Neural crest cell (in vitro differentiated cells): ENCODE measurements around the gene ERC1. TPM values are rescaled to one million over a fixed set of nuclear protein-coding genes. Genes with fewer than 3 reads are reported as not detected.

Experiments used
- DNase-seq: peaks from one replicate; pipeline ENCODE4 v3.0.0; 2021; ENCODE audit warnings: low read depth, mixed read lengths, low spot score
- H3K27ac Mint-ChIP-seq: one replicate; pipeline ENCODE4 v1.8.0; 2021; ENCODE audit warnings: mild to moderate bottlenecking, mixed read lengths; ENCODE audit not compliant: unreplicated experiment
- H3K27me3 Mint-ChIP-seq: 2 replicates; pipeline ENCODE4 v1.8.0; 2021; ENCODE audit warnings: low read depth, mild to moderate bottlenecking, mixed read lengths
- H3K36me3 Mint-ChIP-seq: 2 replicates; pipeline ENCODE4 v1.8.0; 2021; ENCODE audit warnings: low read depth, mild to moderate bottlenecking, mixed read lengths
- H3K4me1 Mint-ChIP-seq: 2 replicates; pipeline ENCODE4 v1.8.0; 2021; ENCODE audit warnings: mixed read lengths
- H3K4me3 Mint-ChIP-seq: one replicate; pipeline ENCODE4 v1.8.0; 2021; ENCODE audit warnings: mild to moderate bottlenecking, mixed read lengths
- H3K9me3 Mint-ChIP-seq: 2 replicates; pipeline ENCODE4 v1.8.0; 2021; ENCODE audit warnings: mixed read lengths
- CTCF ChIP-seq: fragments of 200-600 bp; sonication (generic); conservative IDR thresholded peaks from 2 replicates; pipeline ENCODE4 v1.5.0; 2021; ENCODE audit warnings: antibody characterized with exemption, mild to moderate bottlenecking
- total RNA-seq: library from RNA; stranded (reverse); gene quantifications from 2 replicates; pipeline ENCODE4 v1.2.1, GENCODE V29; 2021

The ERC1 gene
- total RNA-seq, 1 donor from 2014 or later = 38.9 TPM

DNA sequence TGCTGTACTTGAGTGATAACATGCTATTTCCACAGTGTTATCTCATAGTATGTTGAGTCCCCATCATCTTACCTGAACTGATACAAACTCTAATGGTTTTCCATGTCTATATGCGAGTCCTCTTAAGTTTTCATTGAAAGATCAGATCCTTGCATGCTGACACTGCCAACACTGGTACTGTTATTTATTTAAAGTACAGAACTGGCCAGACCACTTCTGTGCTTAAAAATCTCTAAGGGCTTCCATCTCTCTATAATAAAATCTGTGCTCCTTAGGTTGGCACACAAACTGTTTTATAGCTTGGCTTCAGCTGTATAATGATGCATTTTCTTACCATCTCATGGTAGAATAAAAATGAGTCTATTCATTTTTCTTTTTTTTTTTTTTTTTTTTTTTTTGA, 188.1 kb downstream of the ERC1 start:
- Mint-ChIP-seq H3K4me1 (peaks cover 17% of the 10 kb centered on the region), H3K9me3 (peaks cover 8% of the 10 kb centered on the region), H3K36me3 (peaks cover 10% of the 10 kb centered on the region), H3K27ac (no peak overlapping the region), H3K27me3 (no peaks in the 10 kb centered on the region), H3K4me3 (no peak overlapping the region)
- TF ChIP-seq CTCF = no peak
- no peak for DNase-seq

DNA sequence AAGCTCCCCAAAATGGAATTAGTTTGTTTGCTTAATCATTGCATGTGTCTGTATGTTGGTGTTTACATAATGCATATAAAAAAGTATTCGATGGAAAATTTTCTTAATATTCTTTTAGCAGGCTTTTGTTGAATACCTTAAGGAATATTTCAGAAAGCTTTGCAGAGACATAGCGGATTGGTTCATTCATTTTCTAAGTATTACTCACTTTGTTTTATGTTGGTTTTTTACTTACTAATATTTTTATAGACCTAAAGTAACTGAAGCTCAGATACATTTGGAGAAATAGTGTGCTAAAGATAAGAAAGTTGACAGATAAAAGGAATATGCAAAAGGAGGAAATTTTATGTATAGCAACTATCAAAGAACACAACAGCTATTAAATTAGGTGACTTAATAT, 191.0 kb downstream of the ERC1 start:
- DNase-seq = no peak
- H3K27me3 Mint-ChIP-seq = no peaks in the 10 kb centered on the region
- H3K27ac Mint-ChIP-seq = no peak overlapping the region
- no peak for TF ChIP-seq CTCF
- H3K36me3 Mint-ChIP-seq = peaks cover 7% of the 10 kb centered on the region
- H3K4me3 Mint-ChIP-seq = no peak overlapping the region
- H3K4me1 Mint-ChIP-seq = peaks cover 14% of the 10 kb centered on the region
- peaks cover 3% of the 10 kb centered on the region for H3K9me3 Mint-ChIP-seq

- peaks cover 4% of the 10 kb centered on the region for H3K36me3 Mint-ChIP-seq
- H3K27ac Mint-ChIP-seq = no peak overlapping the region
Measured at GRCh38 chr12:1184402-1184801, 193.4 kb downstream of the ERC1 start.

DNA sequence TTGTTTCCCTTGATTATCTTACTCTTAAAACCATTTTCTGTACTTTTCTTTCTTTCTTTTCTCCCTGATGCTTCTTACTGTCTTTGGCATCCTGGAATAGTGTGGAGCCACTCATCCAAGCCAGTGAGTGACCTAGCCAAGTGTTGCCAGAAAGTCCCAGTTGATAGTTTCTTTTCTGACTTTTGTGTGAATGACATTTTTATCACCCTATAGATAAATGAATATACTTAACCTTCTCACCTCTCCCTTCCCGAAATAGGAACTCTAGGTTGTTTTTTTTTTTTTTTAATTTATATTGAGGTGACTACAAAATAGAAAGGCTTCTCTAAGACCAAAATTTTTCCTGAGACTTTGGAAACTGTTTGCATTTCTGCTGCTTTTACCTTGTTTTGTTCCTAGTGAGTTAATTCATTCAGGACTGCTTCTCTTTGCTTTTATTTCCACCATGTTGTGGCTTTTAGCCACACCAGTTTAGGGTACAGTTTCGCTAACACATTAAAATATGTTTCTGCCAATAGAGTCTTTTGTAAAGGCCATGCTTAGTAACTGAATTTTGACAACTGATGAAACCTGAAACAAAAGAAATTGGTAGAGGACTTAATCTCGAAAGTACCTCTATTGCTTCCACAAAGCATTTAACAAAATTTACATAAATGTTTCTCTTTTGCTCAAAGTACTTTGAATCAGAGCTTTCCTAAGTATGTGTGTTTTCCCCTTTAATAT, 194.6 kb downstream of the ERC1 start:
- H3K36me3 Mint-ChIP-seq = peaks cover 2% of the 10 kb centered on the region
- no peak for DNase-seq
- H3K4me1 Mint-ChIP-seq = peaks cover 12% of the 10 kb centered on the region
- H3K27ac Mint-ChIP-seq = no peak overlapping the region
- no peaks in the 10 kb centered on the region for H3K9me3 Mint-ChIP-seq
- H3K4me3 Mint-ChIP-seq = no peak overlapping the region
- no peak for TF ChIP-seq CTCF
- H3K27me3 Mint-ChIP-seq = no peaks in the 10 kb centered on the region

More at GRCh38 chr12:1184402-1184801, 193.4 kb downstream of the ERC1 start:
- Mint-ChIP-seq H3K9me3 (no peaks in the 10 kb centered on the region), H3K4me3 (no peak overlapping the region), H3K27me3 (no peaks in the 10 kb centered on the region), H3K4me1 (peaks cover 18% of the 10 kb centered on the region)
- no peak for DNase-seq
- no peak for TF ChIP-seq CTCF

DNA sequence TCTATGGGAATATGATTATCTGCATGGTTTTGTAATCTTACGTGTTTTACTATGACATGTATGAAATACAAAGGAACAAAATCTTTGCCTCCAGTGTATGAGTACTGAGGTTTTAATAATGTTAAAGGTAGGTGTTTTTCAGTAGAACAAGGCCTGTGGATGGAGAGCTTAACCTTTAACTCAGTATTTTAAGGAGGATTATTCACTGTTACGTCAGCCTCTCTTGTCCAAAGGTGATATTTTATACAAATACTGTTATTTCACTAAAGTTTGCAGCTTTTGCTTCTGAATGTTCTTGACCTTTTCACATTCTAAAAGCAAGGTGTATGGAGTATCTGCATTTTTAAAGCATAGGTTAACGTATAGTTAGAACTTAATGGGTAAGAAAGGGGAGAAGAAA, 195.3 kb downstream of the ERC1 start:
- Mint-ChIP-seq H3K9me3 (no peaks in the 10 kb centered on the region), H3K36me3 (peaks cover 2% of the 10 kb centered on the region), H3K4me1 (peaks cover 12% of the 10 kb centered on the region), H3K27me3 (no peaks in the 10 kb centered on the region), H3K4me3 (no peak overlapping the region), H3K27ac (no peak overlapping the region)
- no peak for TF ChIP-seq CTCF
- DNase-seq = no peak
